IMR-90 (cell line): Measurements from ENCODE around the gene PGF. TPM values are rescaled to one million over a fixed set of nuclear protein-coding genes. Genes with fewer than 3 reads are reported as not detected.

Experiments used
- RCOR1 ChIP-seq: IDR thresholded peaks from 2 replicates; pipeline ENCODE4 v1.6.1; 2012; ENCODE audit warnings: mild to moderate bottlenecking, low read length, improper control_type of control experiment; ENCODE audit not compliant: insufficient replicate concordance
- polyA plus RNA-seq, 3 experiments: library from polyadenylated mRNA; depleted of rRNA; stranded (reverse); fragments of >200 nt; gene quantifications; 2 replicates each; pipeline ENCODE4 v1.2.3, GENCODE V29; 2012; ENCODE audit warnings: low replicate concordance in 1 of 3
- total RNA-seq: library from RNA; depleted of rRNA; stranded (reverse); fragments of >200 nt; gene quantifications from 2 replicates; pipeline ENCODE4 v1.2.3, GENCODE V29; 2012
- TF ChIP-seq, protein P1 (sequence below): conservative IDR thresholded peaks from 2 replicates; pipeline ENCODE4 v1.5.1; 2012; ENCODE audit warnings: mild to moderate bottlenecking, low read depth, low read length, improper control_type of control experiment

The PGF gene
- total and polyA plus RNA-seq, 2 of the 4 experiments (the other 2 are of a cell fraction) = 0.36 to 0.39 TPM

DNA sequence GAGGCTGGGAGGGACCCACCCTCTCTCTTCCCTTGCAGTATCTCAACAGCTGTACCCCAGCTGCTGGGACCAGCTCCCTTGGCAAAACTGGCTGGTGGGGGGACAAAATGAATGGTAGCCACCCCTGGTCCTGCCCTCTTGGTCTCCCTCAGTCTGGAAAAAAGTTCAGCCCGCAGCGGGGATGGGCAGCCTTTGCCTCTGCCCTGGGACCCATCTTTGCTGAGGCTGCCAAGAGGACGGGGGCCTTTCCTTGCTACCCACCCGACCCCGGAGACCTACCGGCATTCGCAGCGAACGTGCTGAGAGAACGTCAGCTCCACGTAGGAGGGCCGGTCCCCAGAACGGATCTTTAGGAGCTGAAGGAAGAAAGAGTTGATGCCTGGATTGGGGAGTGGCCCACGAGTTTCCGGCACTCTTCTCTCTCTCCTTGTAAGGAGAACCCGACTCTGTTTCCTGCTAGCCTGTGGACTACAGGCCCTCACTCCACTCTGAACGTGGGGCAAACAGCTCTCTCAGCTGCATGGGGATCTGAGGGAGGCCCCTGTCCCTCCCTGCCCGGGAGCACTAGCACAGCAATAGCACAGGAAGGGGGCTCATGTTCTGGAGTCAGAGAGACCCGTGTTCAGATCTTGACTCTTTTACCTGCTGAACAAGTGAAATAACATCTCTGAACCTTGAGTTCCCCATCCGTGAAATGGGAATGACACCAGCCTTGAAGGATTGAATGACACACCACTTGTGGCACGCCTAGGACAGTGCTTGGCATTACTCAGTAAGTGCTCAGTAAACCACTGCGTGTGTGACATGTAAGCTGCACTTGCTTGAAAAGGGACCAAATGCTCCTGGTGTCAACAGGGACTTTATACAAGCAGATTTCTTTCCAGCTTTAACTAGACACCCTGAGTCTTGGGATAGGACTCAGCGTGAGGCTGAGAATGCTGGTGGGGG lies 6.9 kb downstream of the PGF start (continued):
- TF ChIP-seq, protein P1, sequence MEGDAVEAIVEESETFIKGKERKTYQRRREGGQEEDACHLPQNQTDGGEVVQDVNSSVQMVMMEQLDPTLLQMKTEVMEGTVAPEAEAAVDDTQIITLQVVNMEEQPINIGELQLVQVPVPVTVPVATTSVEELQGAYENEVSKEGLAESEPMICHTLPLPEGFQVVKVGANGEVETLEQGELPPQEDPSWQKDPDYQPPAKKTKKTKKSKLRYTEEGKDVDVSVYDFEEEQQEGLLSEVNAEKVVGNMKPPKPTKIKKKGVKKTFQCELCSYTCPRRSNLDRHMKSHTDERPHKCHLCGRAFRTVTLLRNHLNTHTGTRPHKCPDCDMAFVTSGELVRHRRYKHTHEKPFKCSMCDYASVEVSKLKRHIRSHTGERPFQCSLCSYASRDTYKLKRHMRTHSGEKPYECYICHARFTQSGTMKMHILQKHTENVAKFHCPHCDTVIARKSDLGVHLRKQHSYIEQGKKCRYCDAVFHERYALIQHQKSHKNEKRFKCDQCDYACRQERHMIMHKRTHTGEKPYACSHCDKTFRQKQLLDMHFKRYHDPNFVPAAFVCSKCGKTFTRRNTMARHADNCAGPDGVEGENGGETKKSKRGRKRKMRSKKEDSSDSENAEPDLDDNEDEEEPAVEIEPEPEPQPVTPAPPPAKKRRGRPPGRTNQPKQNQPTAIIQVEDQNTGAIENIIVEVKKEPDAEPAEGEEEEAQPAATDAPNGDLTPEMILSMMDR = no peak
- TF ChIP-seq RCOR1 = no peak
